ENCODE results near the gene ABCC8. TPM values are rescaled to one million over a fixed set of nuclear protein-coding genes. Genes with fewer than 3 reads are reported as not detected.

The ABCC8 gene
- total RNA-seq, 1 experiment from 2014 or later: 7.3 TPM

GRCh38 chr11:17421781-17422180 lies 54.9 kb downstream of the ABCC8 start (continued):
- TF ChIP-seq PRDM15 (CRISPR knock-in tag; IDR thresholded peaks at IDR 0.05): no peak
- no peak for TF ChIP-seq IRF1 (CRISPR knock-in tag; IDR thresholded peaks at IDR 0.05)

- POLR2A ChIA-PET: no interaction called here
- H3K36me3 Mint-ChIP-seq: no peaks in the 10 kb centered on the region
- TF ChIP-seq NFATC4 (CRISPR knock-in tag; IDR thresholded peaks at IDR 0.05) (no peak), NR1H2 (CRISPR knock-in tag; IDR thresholded peaks at IDR 0.05) (no peak), CREB1 (CRISPR knock-in tag; IDR thresholded peaks at IDR 0.05) (no peak), ZNF425 (CRISPR knock-in tag; conservative IDR thresholded peaks at IDR 0.05) (no peak), ZNF281 (CRISPR knock-in tag; IDR thresholded peaks at IDR 0.05) (no peak), TEAD1 (CRISPR knock-in tag; IDR thresholded peaks at IDR 0.05) (no peak), CBFB (CRISPR knock-in tag; IDR thresholded peaks at IDR 0.05; ENCODE audit: low read depth) (no peak), ATF1 (CRISPR knock-in tag; IDR thresholded peaks at IDR 0.05) (no peak), AFF4 (CRISPR knock-in tag; IDR thresholded peaks at IDR 0.05; ENCODE audit: borderline replicate concordance) (no peak), E2F4 (CRISPR knock-in tag; IDR thresholded peaks at IDR 0.05; ENCODE audit: borderline replicate concordance, low read depth) (no peak), ZBTB43 (CRISPR knock-in tag; IDR thresholded peaks at IDR 0.05) (no peak)
- ATAC-seq: no peak
- H3K4me3 Mint-ChIP-seq: no peak overlapping the region
- H3K27me3 Mint-ChIP-seq (ENCODE audit: low read depth): no peaks in the 10 kb centered on the region; the same call in 1 of the 2 replicates
- H3K4me1 Mint-ChIP-seq: peaks cover 19% of the 10 kb centered on the region
- H3K9me3 Mint-ChIP-seq: no peaks in the 10 kb centered on the region
- DNase-seq (ENCODE audit: low spot score): no peak
- CTCF ChIA-PET: interaction anchor here (0.8 to 1.9 kb wide), 10 partner anchors 13 to 130 kb away, joined by 3 to 6 read pairs (median 4); partner anchors contain the start of gene KCNJ11
- H3K27ac Mint-ChIP-seq: no peak overlapping the region
Measured at GRCh38 chr11:17418444-17419081, 58.1 kb downstream of the ABCC8 start.

Data from WTC11 (cell line).